WTC11 (cell line): ENCODE measurements around the gene ICA1. TPM values are rescaled to one million over a fixed set of nuclear protein-coding genes. Genes with fewer than 3 reads are reported as not detected.
A peak's percentile ranks its signal among the peaks of the same experiment; 100 is the strongest.

Experiments
- ATAC-seq: fragments of 200-7000 bp; cut with Tn5 transposase; 2 replicates; pipeline ENCODE4 v1.10.0; 2021; ENCODE audit warnings: mild to moderate bottlenecking, moderate library complexity
- CTCF ChIA-PET: fragments of 300-600 bp; sonication (Branson Sonifier 250); formaldehyde crosslinking; loops from one replicate; lab custom pipeline; 2021; ENCODE audit warnings: antibody characterized with exemption; lab: Charles Lee
- POLR2A ChIA-PET: fragments of 350-600 bp; sonication (Branson Sonifier 250); formaldehyde crosslinking; loops from one replicate; lab custom pipeline; 2021; ENCODE audit warnings: antibody characterized with exemption; lab: Charles Lee
- DNase-seq: peaks from one replicate; pipeline ENCODE4 v3.0.0; 2021; ENCODE audit warnings: low spot score
- H3K27ac Mint-ChIP-seq: 2 replicates; pipeline ENCODE4 v1.8.0; 2021; ENCODE audit warnings: mixed read lengths
- H3K27me3 Mint-ChIP-seq: 2 replicates; pipeline ENCODE4 v1.8.0; 2021; ENCODE audit warnings: low read depth, mild to moderate bottlenecking, moderate library complexity, mixed read lengths
- H3K36me3 Mint-ChIP-seq: 2 replicates; pipeline ENCODE4 v1.8.0; 2021; ENCODE audit warnings: mixed read lengths
- H3K4me1 Mint-ChIP-seq: 2 replicates; pipeline ENCODE4 v1.8.0; 2022; ENCODE audit warnings: mixed read lengths
- H3K4me3 Mint-ChIP-seq: 2 replicates; pipeline ENCODE4 v1.8.0; 2021; ENCODE audit warnings: mild to moderate bottlenecking, moderate library complexity, mixed read lengths
- H3K9me3 Mint-ChIP-seq: 2 replicates; pipeline ENCODE4 v1.8.0; 2021; ENCODE audit warnings: mixed read lengths
- ATF3 ChIP-seq: sonication (generic); formaldehyde crosslinking; conservative IDR thresholded peaks from 2 replicates; pipeline ENCODE4 v1.8.1; 2022; ENCODE audit warnings: mild to moderate bottlenecking, missing genetic modification reagents
- ATF6 ChIP-seq: sonication (generic); formaldehyde crosslinking; IDR thresholded peaks from 2 replicates; pipeline ENCODE4 v1.8.1; 2023; ENCODE audit warnings: mild to moderate bottlenecking, missing genetic modification reagents
- ELF4 ChIP-seq: sonication (generic); formaldehyde crosslinking; IDR thresholded peaks from 2 replicates; pipeline ENCODE4 v1.8.1; 2022; ENCODE audit warnings: low read depth, mild to moderate bottlenecking, moderate library complexity, missing genetic modification reagents
- ETV6 ChIP-seq: sonication (generic); formaldehyde crosslinking; IDR thresholded peaks from 2 replicates; pipeline ENCODE4 v1.8.1; 2022; ENCODE audit warnings: mild to moderate bottlenecking, missing genetic modification reagents
- FOXP1 ChIP-seq: sonication (generic); formaldehyde crosslinking; IDR thresholded peaks from 2 replicates; pipeline ENCODE4 v1.8.0; 2022; ENCODE audit warnings: missing genetic modification reagents, mild to moderate bottlenecking, moderate library complexity, borderline replicate concordance
- FOXP4 ChIP-seq: sonication (generic); formaldehyde crosslinking; IDR thresholded peaks from 2 replicates; pipeline ENCODE4 v1.8.0; 2022; ENCODE audit warnings: mild to moderate bottlenecking, missing genetic modification reagents
- GABPB1 ChIP-seq: sonication (generic); formaldehyde crosslinking; IDR thresholded peaks from 2 replicates; pipeline ENCODE4 v1.8.1; 2023; ENCODE audit warnings: mild to moderate bottlenecking, missing genetic modification reagents
- HMGA2 ChIP-seq: fragments of 250-450 bp; sonication (Bioruptor Pico); IDR thresholded peaks from 2 replicates; pipeline ENCODE4 v1.4.0; 2021; ENCODE audit warnings: mild to moderate bottlenecking, moderate library complexity
- IRF2 ChIP-seq: sonication (generic); formaldehyde crosslinking; IDR thresholded peaks from 2 replicates; pipeline ENCODE4 v1.8.0; 2022; ENCODE audit warnings: low read depth, missing genetic modification reagents, borderline replicate concordance
- NFE2L1 ChIP-seq: sonication (generic); formaldehyde crosslinking; IDR thresholded peaks from 2 replicates; pipeline ENCODE4 v1.8.1; 2023; ENCODE audit warnings: missing genetic modification reagents
- RELA ChIP-seq: sonication (generic); formaldehyde crosslinking; IDR thresholded peaks from 2 replicates; pipeline ENCODE4 v1.8.1; 2022; ENCODE audit warnings: missing genetic modification reagents, mild to moderate bottlenecking, borderline replicate concordance
- SP1 ChIP-seq: sonication (generic); formaldehyde crosslinking; conservative IDR thresholded peaks from 2 replicates; pipeline ENCODE4 v1.8.1; 2022; ENCODE audit warnings: missing genetic modification reagents
- TEAD1 ChIP-seq: sonication (generic); formaldehyde crosslinking; IDR thresholded peaks from 2 replicates; pipeline ENCODE4 v1.8.0; 2022; ENCODE audit warnings: mild to moderate bottlenecking, missing genetic modification reagents
- TEAD4 ChIP-seq: sonication (generic); formaldehyde crosslinking; IDR thresholded peaks from 2 replicates; pipeline ENCODE4 v1.8.0; 2022; ENCODE audit warnings: mild to moderate bottlenecking, missing genetic modification reagents
- USF2 ChIP-seq: sonication (generic); formaldehyde crosslinking; IDR thresholded peaks from 2 replicates; pipeline ENCODE4 v1.8.1; 2023; ENCODE audit warnings: mild to moderate bottlenecking, missing genetic modification reagents, moderate library complexity
- ZBTB43 ChIP-seq: sonication (generic); formaldehyde crosslinking; IDR thresholded peaks from 2 replicates; pipeline ENCODE4 v1.8.1; 2023; ENCODE audit warnings: mild to moderate bottlenecking, missing genetic modification reagents
- ZNF121 ChIP-seq: sonication (generic); formaldehyde crosslinking; IDR thresholded peaks from 2 replicates; pipeline ENCODE4 v1.8.0; 2023; ENCODE audit warnings: missing genetic modification reagents
- ZNF138 ChIP-seq: sonication (generic); formaldehyde crosslinking; conservative IDR thresholded peaks from 2 replicates; pipeline ENCODE4 v1.8.1; 2022; ENCODE audit warnings: mild to moderate bottlenecking, moderate library complexity, missing genetic modification reagents
- ZNF232 ChIP-seq: sonication (generic); formaldehyde crosslinking; IDR thresholded peaks from 2 replicates; pipeline ENCODE4 v1.8.0; 2022; ENCODE audit warnings: mild to moderate bottlenecking, missing genetic modification reagents
- ZNF263 ChIP-seq: sonication (generic); formaldehyde crosslinking; IDR thresholded peaks from 2 replicates; pipeline ENCODE4 v1.8.1; 2022; ENCODE audit warnings: low read depth, mild to moderate bottlenecking, moderate library complexity, missing genetic modification reagents
- ZNF416 ChIP-seq: fragments of 250-450 bp; sonication (Bioruptor Pico); IDR thresholded peaks from 2 replicates; pipeline ENCODE4 v1.9.0; 2021; ENCODE audit warnings: mild to moderate bottlenecking, inconsistent platforms
- ZNF532 ChIP-seq: fragments of 250-450 bp; sonication (Bioruptor Pico); IDR thresholded peaks from 2 replicates; pipeline ENCODE4 v1.9.0; 2021; ENCODE audit warnings: mild to moderate bottlenecking, borderline replicate concordance
- ZNF671 ChIP-seq: fragments of 250-450 bp; sonication (Bioruptor Pico); IDR thresholded peaks from 2 replicates; pipeline ENCODE4 v1.8.0; 2021; ENCODE audit warnings: mild to moderate bottlenecking
- total RNA-seq: library from RNA; stranded (reverse); gene quantifications from 3 replicates; pipeline ENCODE4 v1.2.3, GENCODE V29; 2021

Gene ICA1
- total RNA-seq, 1 experiment from 2014 or later, result 31.2 TPM

GRCh38 chr7:8135417-8135816, 126.5 kb downstream of the ICA1 start:
- no peaks in the 10 kb centered on the region for H3K27me3 Mint-ChIP-seq
- no peaks in the 10 kb centered on the region for H3K4me1 Mint-ChIP-seq
- ChIA-PET CTCF (interaction anchor here (1.0 to 1.1 kb wide), 2 partner anchors 54 to 161 kb away, joined by 3 read pairs; no protein-coding TSS in a partner anchor), POLR2A (no interaction called here)
- no peaks in the 10 kb centered on the region for H3K9me3 Mint-ChIP-seq
- no peak overlapping the region for H3K4me3 Mint-ChIP-seq
- ATAC-seq (no peak), DNase-seq (no peak)
- TF ChIP-seq SP1, result no peak
- TF ChIP-seq USF2, result no peak
- no peak for TF ChIP-seq FOXP1 (CRISPR knock-in tag)
- TF ChIP-seq ATF3 (CRISPR knock-in tag), result no peak
- TF ChIP-seq ZNF121 (CRISPR knock-in tag), result no peak
- TF ChIP-seq FOXP4, result no peak
- no peak for TF ChIP-seq ZNF263
- TF ChIP-seq ZNF232 (CRISPR knock-in tag), result no peak
- TF ChIP-seq ZNF532, result no peak
- no peak for TF ChIP-seq GABPB1 (CRISPR knock-in tag)
- no peak for TF ChIP-seq HMGA2 (CRISPR knock-in tag)
- no peak for TF ChIP-seq ZNF138
- TF ChIP-seq ELF4 (CRISPR knock-in tag), result no peak
- no peak for TF ChIP-seq ETV6 (CRISPR knock-in tag)
- TF ChIP-seq ZNF416 (CRISPR knock-in tag), result no peak
- TF ChIP-seq RELA (CRISPR knock-in tag), result no peak
- no peak overlapping the region for H3K27ac Mint-ChIP-seq
- H3K36me3 Mint-ChIP-seq, result no peaks in the 10 kb centered on the region

GRCh38 chr7:8134089-8134733, 127.8 kb downstream of the ICA1 start:
- ChIA-PET CTCF (no interaction called here), POLR2A (no interaction called here)
- H3K27ac Mint-ChIP-seq, result peak overlapping the region; percentile 54; the same call in 1 of the 2 replicates
- TF ChIP-seq TEAD4 (CRISPR knock-in tag), result no peak
- no peak for TF ChIP-seq IRF2 (CRISPR knock-in tag)
- no peak for TF ChIP-seq TEAD1 (CRISPR knock-in tag)
- no peak for TF ChIP-seq NFE2L1 (CRISPR knock-in tag)
- TF ChIP-seq ZNF671 (CRISPR knock-in tag), result no peak
- TF ChIP-seq ZBTB43, result no peak
- no peak for TF ChIP-seq ATF6 (CRISPR knock-in tag)

More at GRCh38 chr7:8134089-8134733, 127.8 kb downstream of the ICA1 start:
- no peaks in the 10 kb centered on the region for H3K4me1 Mint-ChIP-seq
- no peaks in the 10 kb centered on the region for H3K27me3 Mint-ChIP-seq
- ATAC-seq (no peak), DNase-seq (no peak)
- H3K9me3 Mint-ChIP-seq, result no peaks in the 10 kb centered on the region
- H3K4me3 Mint-ChIP-seq, result no peak overlapping the region
- 0 out of 2 replicates have a peak, but pooled peaks cover 4% of the 10 kb centered on the region for H3K36me3 Mint-ChIP-seq
